H1 (cell line): Measurements from ENCODE around the gene RARA.

Experiments
- CEBPB ChIP-seq: IDR thresholded peaks from 2 replicates; pipeline ENCODE4 v1.6.1; 2012; ENCODE audit warnings: low read depth, low read length
- EP300 ChIP-seq, 2 experiments: IDR thresholded peaks; 1 replicate in 1 of 2; 2 replicates in 1 of 2; pipeline ENCODE4 v1.6.1; 2011 to 2012; ENCODE audit warnings: low read depth in 2 of 2, low read length in 2 of 2, mild to moderate bottlenecking in 2 of 2, borderline replicate concordance in 1 of 2, inconsistent platforms in 1 of 2, moderate library complexity in 1 of 2
- EZH2 ChIP-seq: fragments of 200-600 bp; sonication (generic); IDR thresholded peaks from 2 replicates; pipeline ENCODE4 v1.7.1; 2012; ENCODE audit warnings: low read depth, mild to moderate bottlenecking, moderate library complexity, low read length, inconsistent platforms; ENCODE audit not compliant: severe bottlenecking
- GABPA ChIP-seq: IDR thresholded peaks from 2 replicates; pipeline ENCODE4 v1.6.1; 2011; ENCODE audit warnings: mild to moderate bottlenecking, low read length, moderate library complexity, borderline replicate concordance; ENCODE audit not compliant: insufficient read depth
- GTF2F1 ChIP-seq: IDR thresholded peaks from 2 replicates; pipeline ENCODE4 v1.6.1; 2012; ENCODE audit warnings: low read depth, low read length, improper control_type of control experiment, borderline replicate concordance
- POLR2A ChIP-seq, 2 experiments: IDR thresholded peaks; 1 replicate in 1 of 2; 2 replicates in 1 of 2; pipeline ENCODE4 v1.6.1; 2011; ENCODE audit warnings: low read depth in 2 of 2, low read length in 2 of 2, mild to moderate bottlenecking in 2 of 2; ENCODE audit errors: control extremely low read depth in 1 of 2
- POLR2AphosphoS5 ChIP-seq: IDR thresholded peaks from 2 replicates; pipeline ENCODE4 v1.6.1; 2011; ENCODE audit warnings: low read depth, low read length
- SIRT6 ChIP-seq: IDR thresholded peaks from one replicate; pipeline ENCODE4 v1.7.1; 2012; ENCODE audit warnings: low read length, inconsistent platforms
- TAF7 ChIP-seq: optimal IDR thresholded peaks from 2 replicates; pipeline ENCODE3; 2011; ENCODE audit warnings: low read depth, mild to moderate bottlenecking, inconsistent platforms, low read length, moderate library complexity, borderline replicate concordance
- TF ChIP-seq, protein P1 (sequence below), 3 experiments: IDR thresholded peaks; 1 replicate in 2 of 3; 2 replicates in 1 of 3; pipeline versions ENCODE4 v1.5.1 to v1.6.1; 2011; ENCODE audit warnings: low read length in 3 of 3, mild to moderate bottlenecking in 3 of 3, inconsistent platforms in 2 of 3, low read depth in 1 of 3, moderate library complexity in 1 of 3; ENCODE audit not compliant: insufficient read depth in 1 of 3; ENCODE audit errors: control extremely low read depth in 1 of 3
- TF ChIP-seq, protein P2 (sequence below): IDR thresholded peaks from 2 replicates; pipeline ENCODE4 v1.6.1; 2012; ENCODE audit warnings: low read length, inconsistent platforms
- TF ChIP-seq, protein P3 (sequence below): IDR thresholded peaks from 2 replicates; pipeline ENCODE4 v1.6.1; 2012; ENCODE audit warnings: inconsistent platforms

DNA sequence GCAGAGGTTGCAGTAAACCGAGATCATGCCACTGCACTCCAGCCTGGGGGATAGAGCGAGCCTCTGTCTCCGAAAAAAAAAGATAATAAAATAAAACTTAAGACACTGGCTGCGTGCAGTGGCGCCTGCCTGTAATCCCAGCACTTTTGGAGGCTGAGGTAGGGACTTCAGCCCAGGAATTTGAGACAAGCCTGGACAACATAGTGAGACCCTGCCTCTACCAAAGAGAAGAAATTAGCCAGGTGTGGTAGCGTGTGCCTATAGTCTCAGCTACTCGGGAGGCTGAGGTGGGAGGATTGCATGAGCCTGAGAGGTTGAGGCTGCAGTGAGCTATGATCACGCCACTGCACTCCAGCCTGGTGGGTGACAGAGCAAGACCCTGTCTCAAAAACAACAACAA lies 26.6 kb downstream of the RARA start:
- no peak for TF ChIP-seq CEBPB
- TF ChIP-seq, protein P1, sequence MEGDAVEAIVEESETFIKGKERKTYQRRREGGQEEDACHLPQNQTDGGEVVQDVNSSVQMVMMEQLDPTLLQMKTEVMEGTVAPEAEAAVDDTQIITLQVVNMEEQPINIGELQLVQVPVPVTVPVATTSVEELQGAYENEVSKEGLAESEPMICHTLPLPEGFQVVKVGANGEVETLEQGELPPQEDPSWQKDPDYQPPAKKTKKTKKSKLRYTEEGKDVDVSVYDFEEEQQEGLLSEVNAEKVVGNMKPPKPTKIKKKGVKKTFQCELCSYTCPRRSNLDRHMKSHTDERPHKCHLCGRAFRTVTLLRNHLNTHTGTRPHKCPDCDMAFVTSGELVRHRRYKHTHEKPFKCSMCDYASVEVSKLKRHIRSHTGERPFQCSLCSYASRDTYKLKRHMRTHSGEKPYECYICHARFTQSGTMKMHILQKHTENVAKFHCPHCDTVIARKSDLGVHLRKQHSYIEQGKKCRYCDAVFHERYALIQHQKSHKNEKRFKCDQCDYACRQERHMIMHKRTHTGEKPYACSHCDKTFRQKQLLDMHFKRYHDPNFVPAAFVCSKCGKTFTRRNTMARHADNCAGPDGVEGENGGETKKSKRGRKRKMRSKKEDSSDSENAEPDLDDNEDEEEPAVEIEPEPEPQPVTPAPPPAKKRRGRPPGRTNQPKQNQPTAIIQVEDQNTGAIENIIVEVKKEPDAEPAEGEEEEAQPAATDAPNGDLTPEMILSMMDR (IDR thresholded peaks at IDR 0.05; ENCODE audit: control extremely low read depth in 1 of 3, insufficient read depth in 1 of 3, low read depth in 1 of 3, low read length in 3 of 3) = no peak
- no peak for TF ChIP-seq GTF2F1
- no peak for TF ChIP-seq POLR2A (IDR thresholded peaks at IDR 0.05; ENCODE audit: control extremely low read depth in 1 of 2, low read depth in 2 of 2, low read length in 2 of 2)
- TF ChIP-seq EP300 (IDR thresholded peaks at IDR 0.05; ENCODE audit: borderline replicate concordance in 1 of 2, low read depth in 2 of 2, low read length in 2 of 2) = no peak
- no peak for TF ChIP-seq GABPA
- no peak for TF ChIP-seq POLR2AphosphoS5
- TF ChIP-seq EZH2 = no peak
- TF ChIP-seq TAF7 = no peak
- TF ChIP-seq, protein P2, sequence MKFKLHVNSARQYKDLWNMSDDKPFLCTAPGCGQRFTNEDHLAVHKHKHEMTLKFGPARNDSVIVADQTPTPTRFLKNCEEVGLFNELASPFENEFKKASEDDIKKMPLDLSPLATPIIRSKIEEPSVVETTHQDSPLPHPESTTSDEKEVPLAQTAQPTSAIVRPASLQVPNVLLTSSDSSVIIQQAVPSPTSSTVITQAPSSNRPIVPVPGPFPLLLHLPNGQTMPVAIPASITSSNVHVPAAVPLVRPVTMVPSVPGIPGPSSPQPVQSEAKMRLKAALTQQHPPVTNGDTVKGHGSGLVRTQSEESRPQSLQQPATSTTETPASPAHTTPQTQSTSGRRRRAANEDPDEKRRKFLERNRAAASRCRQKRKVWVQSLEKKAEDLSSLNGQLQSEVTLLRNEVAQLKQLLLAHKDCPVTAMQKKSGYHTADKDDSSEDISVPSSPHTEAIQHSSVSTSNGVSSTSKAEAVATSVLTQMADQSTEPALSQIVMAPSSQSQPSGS = no peak
- TF ChIP-seq, protein P3, sequence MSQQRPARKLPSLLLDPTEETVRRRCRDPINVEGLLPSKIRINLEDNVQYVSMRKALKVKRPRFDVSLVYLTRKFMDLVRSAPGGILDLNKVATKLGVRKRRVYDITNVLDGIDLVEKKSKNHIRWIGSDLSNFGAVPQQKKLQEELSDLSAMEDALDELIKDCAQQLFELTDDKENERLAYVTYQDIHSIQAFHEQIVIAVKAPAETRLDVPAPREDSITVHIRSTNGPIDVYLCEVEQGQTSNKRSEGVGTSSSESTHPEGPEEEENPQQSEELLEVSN = no peak
- no peak for TF ChIP-seq SIRT6
